ENCODE results near the gene PGD.

PGD gene

GRCh38 chr1:10398734-10399443, at the start of gene PGD:
TSS of gene PGD (plus strand) at chr1:10399064. CDS start at chr1:10399118, 54 bp downstream.
- H3K27me3 ChIP-seq (ENCODE audit: insufficient read depth, low read length) = no peaks in the 10 kb centered on the region
- H4K20me1 ChIP-seq (ENCODE audit: insufficient read depth, low read length) = no peaks in the 10 kb centered on the region
- H3F3A ChIP-seq (ENCODE audit: insufficient read depth, low read length) = no peaks in the 10 kb centered on the region
- TF ChIP-seq EZH2 (IDR thresholded peaks at IDR 0.05; ENCODE audit: borderline replicate concordance, low read length) = no peak
- TF ChIP-seq CTCF (IDR thresholded peaks at IDR 0.05; ENCODE audit: low read length) = no peak
- peak within 1 kb of the TSS; percentile 82 for H3K4me2 ChIP-seq (ENCODE audit: low read length)
- peak within 1 kb of the TSS; percentile 71 for H3K9ac ChIP-seq (ENCODE audit: low read length)
- peak within 1 kb of the TSS; percentile 3; the same call in 1 of the 2 replicates for H2AFZ ChIP-seq (ENCODE audit: low read length)
- H3K9me3 ChIP-seq (ENCODE audit: low read length) = 0 out of 2 replicates have a peak, but pooled peaks cover 4% of the 10 kb centered on the region
- H3K4me1 ChIP-seq (ENCODE audit: insufficient read depth, low read length, severe bottlenecking) = peaks cover 17% of the 10 kb centered on the region
- H3K79me2 ChIP-seq (ENCODE audit: insufficient read depth, low read length) = no peaks in the 10 kb centered on the region
- peak within 1 kb of the TSS; percentile 41 for H3K27ac ChIP-seq (ENCODE audit: low read depth, low read length, poor library complexity, severe bottlenecking)
- H3K36me3 ChIP-seq (ENCODE audit: insufficient read depth, low read length) = peaks cover 23% of the 10 kb centered on the region
- H3K4me3 ChIP-seq (ENCODE audit: low read depth, low read length, poor library complexity, severe bottlenecking) = peak within 1 kb of the TSS; percentile 67
- H3K9me2 ChIP-seq (ENCODE audit: low read depth, low read length) = no peaks in the 10 kb centered on the region

GRCh38 chr1:10353282-10353681, 45.6 kb upstream of the PGD start:
- no peak overlapping the region for H3K27ac ChIP-seq (ENCODE audit: low read depth, low read length, poor library complexity, severe bottlenecking)
- no peak overlapping the region for H3K4me2 ChIP-seq (ENCODE audit: low read length)
- TF ChIP-seq CTCF (IDR thresholded peaks at IDR 0.05; ENCODE audit: low read length) (no peak), EZH2 (IDR thresholded peaks at IDR 0.05; ENCODE audit: borderline replicate concordance, low read length) (no peak)
- H3K9me2 ChIP-seq (ENCODE audit: low read depth, low read length) = no peaks in the 10 kb centered on the region
- no peaks in the 10 kb centered on the region for H3K27me3 ChIP-seq (ENCODE audit: insufficient read depth, low read length)
- no peak overlapping the region for H3K9ac ChIP-seq (ENCODE audit: low read length)
- no peak overlapping the region for H2AFZ ChIP-seq (ENCODE audit: low read length)
- H3K4me1 ChIP-seq (ENCODE audit: insufficient read depth, low read length, severe bottlenecking) = no peaks in the 10 kb centered on the region
- no peaks in the 10 kb centered on the region for H3K9me3 ChIP-seq (ENCODE audit: low read length)
- no peaks in the 10 kb centered on the region for H3K79me2 ChIP-seq (ENCODE audit: insufficient read depth, low read length)
- H3K36me3 ChIP-seq (ENCODE audit: insufficient read depth, low read length) = no peaks in the 10 kb centered on the region
- H3F3A ChIP-seq (ENCODE audit: insufficient read depth, low read length) = no peaks in the 10 kb centered on the region
- H4K20me1 ChIP-seq (ENCODE audit: insufficient read depth, low read length) = no peaks in the 10 kb centered on the region
- no peak overlapping the region for H3K4me3 ChIP-seq (ENCODE audit: low read depth, low read length, poor library complexity, severe bottlenecking)

- Histone ChIP-seq H3K79me2 (ENCODE audit: insufficient read depth, low read length) (no peaks in the 10 kb centered on the region), H3K4me1 (ENCODE audit: insufficient read depth, low read length, severe bottlenecking) (no peaks in the 10 kb centered on the region), H3K9me3 (ENCODE audit: low read length) (no peaks in the 10 kb centered on the region), H3K9ac (ENCODE audit: low read length) (no peak overlapping the region), H3K36me3 (ENCODE audit: insufficient read depth, low read length) (no peaks in the 10 kb centered on the region), H3F3A (ENCODE audit: insufficient read depth, low read length) (no peaks in the 10 kb centered on the region), H3K27ac (ENCODE audit: low read depth, low read length, poor library complexity, severe bottlenecking) (no peak overlapping the region), H3K4me2 (ENCODE audit: low read length) (no peak overlapping the region), H3K27me3 (ENCODE audit: insufficient read depth, low read length) (no peaks in the 10 kb centered on the region), H3K9me2 (ENCODE audit: low read depth, low read length) (no peaks in the 10 kb centered on the region), H4K20me1 (ENCODE audit: insufficient read depth, low read length) (no peaks in the 10 kb centered on the region), H3K4me3 (ENCODE audit: low read depth, low read length, poor library complexity, severe bottlenecking) (no peak overlapping the region), H2AFZ (ENCODE audit: low read length) (no peak overlapping the region)
- TF ChIP-seq EZH2 (IDR thresholded peaks at IDR 0.05; ENCODE audit: borderline replicate concordance, low read length) (no peak), CTCF (IDR thresholded peaks at IDR 0.05; ENCODE audit: low read length) (no peak)
These were observed 45.2 kb upstream of the PGD start for GRCh38 chr1:10353693-10354092.

Measured in OCI-LY1 (cell line).